Muscle of back (tissue), 11 donors: ENCODE results near the gene CXCL16. TPM values are rescaled to one million over a fixed set of nuclear protein-coding genes. Genes with fewer than 3 reads are reported as not detected.
A peak's percentile ranks its signal among the peaks of the same experiment; 100 is the strongest.
"Not testable (repeated sequence)": the region's sequence is repeated elsewhere in the genome, so short reads cannot be mapped to it uniquely, and the experiment has no call there.

Source experiments
- DNase-seq, 3 donors: peaks; one replicate each; pipeline versions ENCODE4 v3.0.0 to v3.0.0-alpha.2; 2013
- polyA plus RNA-seq, 10 donors: library from polyadenylated mRNA; unstranded; fragments of 120-200 nt; gene quantifications; one replicate each; pipeline ENCODE4 v1.2.1, GENCODE V29; 2013; ENCODE audit not compliant: insufficient read length in 10 of 10

Gene CXCL16
- polyA plus RNA-seq, 10 donors = 3.2 to 6.0 (median 5.2) TPM

GRCh38 chr17:4701116-4701515, 38.6 kb downstream of the CXCL16 start:
- DNase-seq = no peak

GRCh38 chr17:4699401-4700056, 40.2 kb downstream of the CXCL16 start:
- not testable (repeated sequence) for DNase-seq

- DNase-seq = no peak
Observed at GRCh38 chr17:4696437-4696805, 43.3 kb downstream of the CXCL16 start.

DNA sequence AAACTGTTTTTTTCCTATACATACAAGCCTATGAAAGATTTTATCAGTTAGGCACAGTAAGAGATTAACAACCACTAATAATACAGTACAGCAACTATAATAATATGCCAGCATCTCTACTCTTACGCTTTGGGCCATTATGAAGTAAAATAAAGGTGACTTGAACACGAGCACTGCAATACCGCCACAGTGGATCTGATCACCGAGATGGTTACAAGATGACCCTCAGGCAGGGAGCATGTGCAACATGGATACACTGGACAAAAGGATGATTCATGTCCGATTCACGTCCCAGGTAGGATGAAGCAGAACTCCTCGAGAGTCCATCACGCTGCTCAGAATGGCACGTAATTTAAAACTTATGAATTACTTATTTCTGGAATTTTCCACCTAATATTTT, 46.3 kb downstream of the CXCL16 start:
- no peak for DNase-seq

GRCh38 chr17:4691686-4692085, 48.0 kb downstream of the CXCL16 start:
- DNase-seq = no peak

DNA sequence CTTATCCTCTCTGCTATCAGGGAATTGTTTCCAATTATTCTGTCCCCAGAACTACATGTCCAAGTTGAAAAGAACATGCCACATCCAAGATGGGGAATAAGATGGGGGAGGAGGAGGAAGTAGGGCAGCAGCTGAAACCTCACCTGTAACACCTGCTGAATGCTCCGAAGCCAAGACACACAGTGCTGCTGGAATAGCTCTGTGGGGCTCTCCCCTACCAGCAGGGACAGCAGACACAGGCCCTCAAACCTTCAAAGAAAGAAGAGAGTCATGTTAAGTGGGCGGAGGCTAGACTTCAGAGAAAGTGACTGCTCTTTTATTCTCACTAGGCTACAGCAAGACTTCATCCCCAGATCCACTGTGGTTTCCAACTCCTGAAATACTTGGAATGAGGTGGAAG, 49.0 kb downstream of the CXCL16 start:
- no peak for DNase-seq

- DNase-seq = not testable (repeated sequence)
Observed at GRCh38 chr17:4689872-4690271, 49.9 kb downstream of the CXCL16 start.

DNA sequence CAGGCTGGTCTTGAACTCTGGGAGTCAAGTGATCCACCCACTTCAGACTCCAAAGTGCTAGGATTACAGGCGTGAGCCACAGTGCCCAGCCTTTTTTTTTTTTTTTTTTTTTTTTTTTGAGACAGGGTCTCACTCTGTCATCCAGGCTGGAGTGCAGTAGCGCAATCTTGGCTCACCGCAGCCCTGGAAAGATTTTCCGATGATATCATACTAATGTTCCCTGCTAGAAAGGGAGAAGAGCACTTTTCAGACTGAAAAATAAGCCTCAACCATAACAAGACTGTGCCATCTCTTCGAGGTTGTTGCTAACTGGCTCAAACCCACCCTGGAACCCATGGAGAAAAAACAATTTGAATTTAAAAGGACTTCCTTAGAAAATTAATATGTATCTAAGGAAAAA, 56.0 kb downstream of the CXCL16 start:
- DNase-seq = peak in 2 of 3 donors; percentile 70 to 73

Other genes with a start within 250 kb of the CXCL16 start
- gene SPNS2, start 241.0 kb downstream of the CXCL16 start, polyA plus RNA-seq = 10 to 100 TPM in 1 of 10 donors, 1 to 10 TPM in 9; 4.1 to 10.2 (median 7.1) TPM
- gene MYBBP1A, start 184.5 kb downstream of the CXCL16 start, polyA plus RNA-seq = 10 to 100 TPM; 25.9 to 41.9 (median 31.3) TPM
- 1 to 10 TPM in 2 of 10 donors, under 1 TPM in 7, not detected in 1; 0.10 to 2.1 (median 0.15) TPM for gene GGT6, start 179.4 kb downstream of the CXCL16 start, polyA plus RNA-seq
- gene SMTNL2, start 155.4 kb downstream of the CXCL16 start, polyA plus RNA-seq = 100 to 1,000 TPM in 8 of 10 donors, 10 to 100 TPM in 2; 45.2 to 166 (median 110) TPM
- gene ALOX15, start 98.2 kb downstream of the CXCL16 start, polyA plus RNA-seq = 1 to 10 TPM in 1 of 10 donors, under 1 TPM in 9; 0.25 to 1.1 (median 0.44) TPM
- gene PELP1, start 35.8 kb downstream of the CXCL16 start, polyA plus RNA-seq = 10 to 100 TPM; 26.8 to 34.6 (median 31.6) TPM
- 10 to 100 TPM; 17.8 to 25.8 (median 20.3) TPM for gene ARRB2, start 29.3 kb downstream of the CXCL16 start, polyA plus RNA-seq
- gene MED11, start 8.5 kb downstream of the CXCL16 start, polyA plus RNA-seq = 10 to 100 TPM; 13.4 to 17.4 (median 15.8) TPM
- gene ZMYND15, start 95 bp downstream of the CXCL16 start, polyA plus RNA-seq = under 1 TPM; 0.19 to 0.52 (median 0.30) TPM
- gene TM4SF5, start 32.0 kb upstream of the CXCL16 start, polyA plus RNA-seq = not detected
- gene VMO1, start 46.4 kb upstream of the CXCL16 start, polyA plus RNA-seq = 1 to 10 TPM; 3.9 to 8.3 (median 5.8) TPM
- gene GLTPD2, start 49.0 kb upstream of the CXCL16 start, polyA plus RNA-seq = under 1 TPM in 9 of 10 donors, not detected in 1; 0.40 to 0.79 (median 0.56) TPM
- 100 to 1,000 TPM in 4 of 10 donors, 10 to 100 TPM in 6; 88.8 to 107 (median 96.2) TPM for gene PSMB6, start 56.2 kb upstream of the CXCL16 start, polyA plus RNA-seq
- gene PLD2, start 67.2 kb upstream of the CXCL16 start, polyA plus RNA-seq = 10 to 100 TPM; 15.4 to 35.0 (median 24.6) TPM
- gene MINK1, start 93.4 kb upstream of the CXCL16 start, polyA plus RNA-seq = 10 to 100 TPM; 24.8 to 47.0 (median 30.4) TPM
- 1 to 10 TPM in 8 of 10 donors, under 1 TPM in 2; 0.67 to 2.1 (median 1.4) TPM for gene C17orf107, start 159.6 kb upstream of the CXCL16 start, polyA plus RNA-seq
- gene CHRNE, start 163.2 kb upstream of the CXCL16 start, polyA plus RNA-seq = 1 to 10 TPM in 8 of 10 donors, under 1 TPM in 2; 0.67 to 5.5 (median 1.7) TPM
- gene GP1BA, start 192.3 kb upstream of the CXCL16 start, polyA plus RNA-seq = 1 to 10 TPM in 4 of 10 donors, under 1 TPM in 6; 0.58 to 1.7 (median 0.81) TPM
- 10 to 100 TPM; 41.8 to 58.0 (median 49.9) TPM for gene SLC25A11, start 200.1 kb upstream of the CXCL16 start, polyA plus RNA-seq
- gene RNF167, start 200.3 kb upstream of the CXCL16 start, polyA plus RNA-seq = 10 to 100 TPM; 61.9 to 77.7 (median 68.3) TPM
- 100 to 1,000 TPM; 282 to 440 (median 354) TPM for gene PFN1, start 208.6 kb upstream of the CXCL16 start, polyA plus RNA-seq
- 1,000 to 10,000 TPM in 9 of 10 donors, 100 to 1,000 TPM in 1; 770 to 2,512 (median 1,687) TPM for gene ENO3, start 211.2 kb upstream of the CXCL16 start, polyA plus RNA-seq
- 100 to 1,000 TPM in 2 of 10 donors, 10 to 100 TPM in 8; 78.8 to 113 (median 81.3) TPM for gene SPAG7, start 227.9 kb upstream of the CXCL16 start, polyA plus RNA-seq
- gene CAMTA2, start 247.7 kb upstream of the CXCL16 start, polyA plus RNA-seq = 10 to 100 TPM; 14.6 to 33.9 (median 21.6) TPM